IMR-90 (cell line): Measurements from ENCODE around the gene CARS2. TPM values are rescaled to one million over a fixed set of nuclear protein-coding genes. Genes with fewer than 3 reads are reported as not detected.

Source experiments
- ATAC-seq: fragments of 200-7000 bp; cut with Tn5 transposase; 2 replicates; pipeline ENCODE4 v1.9.1; 2020; ENCODE audit warnings: low read depth, mild to moderate bottlenecking, moderate library complexity
- BruUV-seq: library from RNA; stranded (reverse); fragments of 400-500 nt; replicated peaks from 2 replicates; lab custom pipeline; 2021; lab: Mats Ljungman, UMichigan
- CTCF ChIA-PET: fragments of 300-600 bp; formaldehyde crosslinking; extraction: SDS; loops from one replicate; lab custom pipeline; 2021; ENCODE audit warnings: antibody characterized with exemption; lab: Yijun Ruan, JAX
- POLR2A ChIA-PET: fragments of 300-600 bp; sonication (Branson Sonifier 250); formaldehyde crosslinking; loops from one replicate; lab custom pipeline; 2022; ENCODE audit warnings: antibody characterized with exemption; ENCODE audit not compliant: unreplicated experiment; lab: Charles Lee
- DNase-seq: peaks from one replicate; pipeline ENCODE4 v3.0.0; 2013
- H2AFZ ChIP-seq: replicated peaks from 2 replicates; pipeline ENCODE3; 2013; ENCODE audit warnings: low read length, mild to moderate bottlenecking; ENCODE audit not compliant: poor library complexity
- H2AK5ac ChIP-seq: 2 replicates; pipeline ENCODE4 v1.6.1; 2013; ENCODE audit warnings: low read depth, low read length, inconsistent platforms
- H2AK9ac ChIP-seq: replicated peaks from 2 replicates; pipeline ENCODE3; 2013; ENCODE audit warnings: mild to moderate bottlenecking, low read depth, low read length, moderate library complexity; ENCODE audit not compliant: poor library complexity
- H2BK120ac ChIP-seq: 2 replicates; pipeline ENCODE4 v1.6.1; 2013; ENCODE audit warnings: low read depth, low read length, inconsistent platforms
- H2BK15ac ChIP-seq: 3 replicates; pipeline ENCODE4 v1.6.1; 2013; ENCODE audit warnings: low read depth, low read length, inconsistent platforms
- H2BK20ac ChIP-seq: 2 replicates; pipeline ENCODE4 v1.6.1; 2013; ENCODE audit warnings: low read depth, mild to moderate bottlenecking, inconsistent platforms, low read length, moderate library complexity
- H2BK5ac ChIP-seq: 2 replicates; pipeline ENCODE4 v1.6.1; 2013; ENCODE audit warnings: mild to moderate bottlenecking, low read depth, low read length, inconsistent platforms; ENCODE audit not compliant: poor library complexity, severe bottlenecking
- H3K14ac ChIP-seq: replicated peaks from 2 replicates; pipeline ENCODE4 v1.6.1; 2013; ENCODE audit warnings: low read depth, low read length, inconsistent platforms
- H3K18ac ChIP-seq: 2 replicates; pipeline ENCODE4 v1.6.1; 2013; ENCODE audit warnings: low read depth, low read length, control low read depth
- H3K23ac ChIP-seq: 2 replicates; pipeline ENCODE4 v1.6.1; 2013; ENCODE audit warnings: low read depth, low read length, inconsistent platforms
- H3K27ac ChIP-seq: 2 replicates; pipeline ENCODE4 v1.5.1; 2013; ENCODE audit warnings: mild to moderate bottlenecking, control low read depth, low read length; ENCODE audit not compliant: insufficient read depth
- H3K27me3 ChIP-seq: 2 replicates; pipeline ENCODE4 v1.6.1; 2013; ENCODE audit warnings: low read length; ENCODE audit not compliant: control insufficient read depth, insufficient read depth
- H3K36me3 ChIP-seq: 2 replicates; pipeline ENCODE4 v1.6.1; 2013; ENCODE audit warnings: low read length, mixed read lengths; ENCODE audit not compliant: control insufficient read depth, insufficient read depth
- H3K4ac ChIP-seq: 2 replicates; pipeline ENCODE4 v1.6.1; 2013; ENCODE audit warnings: low read depth, low read length, inconsistent platforms
- H3K4me1 ChIP-seq: 2 replicates; pipeline ENCODE4 v1.6.1; 2013; ENCODE audit warnings: low read length, mixed read lengths; ENCODE audit not compliant: control insufficient read depth, insufficient read depth
- H3K4me2 ChIP-seq: 2 replicates; pipeline ENCODE4 v1.6.1; 2013; ENCODE audit warnings: low read depth, mild to moderate bottlenecking, control low read depth, low read length, moderate library complexity
- H3K4me3 ChIP-seq: 2 replicates; pipeline ENCODE4 v1.5.1; 2013; ENCODE audit warnings: low read depth, mild to moderate bottlenecking, control low read depth, low read length, moderate library complexity; ENCODE audit not compliant: insufficient read depth
- H3K56ac ChIP-seq: 2 replicates; pipeline ENCODE4 v1.6.1; 2013; ENCODE audit warnings: low read length, inconsistent platforms; ENCODE audit not compliant: insufficient read depth; ENCODE audit errors: extremely low read depth
- H3K79me1 ChIP-seq, 2 experiments: 2 replicates each; pipeline ENCODE4 v1.6.1; 2013; ENCODE audit warnings: low read length in 2 of 2, inconsistent platforms in 1 of 2, low read depth in 1 of 2
- H3K9ac ChIP-seq: 2 replicates; pipeline ENCODE4 v1.6.1; 2013; ENCODE audit warnings: low read depth, low read length, control low read depth
- H3K9me1 ChIP-seq: 2 replicates; pipeline ENCODE4 v1.6.1; 2013; ENCODE audit warnings: low read length, inconsistent platforms; ENCODE audit not compliant: insufficient read depth
- H3K9me3 ChIP-seq: 2 replicates; pipeline ENCODE4 v1.6.1; 2013; ENCODE audit warnings: low read length; ENCODE audit not compliant: control insufficient read depth, insufficient read depth
- H4K20me1 ChIP-seq: 2 replicates; pipeline ENCODE4 v1.6.1; 2013; ENCODE audit warnings: low read length, inconsistent platforms; ENCODE audit not compliant: insufficient read depth
- H4K5ac ChIP-seq: 2 replicates; pipeline ENCODE4 v1.6.1; 2013; ENCODE audit warnings: mild to moderate bottlenecking, low read depth, low read length, control low read depth
- H4K8ac ChIP-seq, 2 experiments: 2 replicates each; pipeline ENCODE4 v1.6.1; 2013; ENCODE audit warnings: low read depth in 2 of 2, low read length in 2 of 2, control low read depth in 1 of 2, inconsistent platforms in 1 of 2
- H4K91ac ChIP-seq: 2 replicates; pipeline ENCODE4 v1.6.1; 2013; ENCODE audit warnings: low read depth, low read length, inconsistent platforms; ENCODE audit not compliant: insufficient read depth
- BHLHE40 ChIP-seq: fragments of 150-350 bp; IDR thresholded peaks from 2 replicates; pipeline ENCODE4 v1.6.1; 2016; ENCODE audit warnings: mild to moderate bottlenecking, low read depth, low read length
- CEBPB ChIP-seq: IDR thresholded peaks from 2 replicates; pipeline ENCODE4 v1.6.1; 2012; ENCODE audit warnings: low read depth, low read length, improper control_type of control experiment
- CHD1 ChIP-seq: IDR thresholded peaks from 2 replicates; pipeline ENCODE4 v1.6.1; 2012; ENCODE audit warnings: low read depth, low read length, improper control_type of control experiment
- CTCF ChIP-seq: conservative IDR thresholded peaks from 2 replicates; pipeline ENCODE4 v1.5.1; 2012; ENCODE audit warnings: mild to moderate bottlenecking, low read depth, low read length, improper control_type of control experiment
- ELK1 ChIP-seq: fragments of 150-350 bp; IDR thresholded peaks from 2 replicates; pipeline ENCODE4 v1.6.1; 2016; ENCODE audit warnings: low read depth, mild to moderate bottlenecking, low read length, moderate library complexity, borderline replicate concordance
- FOS ChIP-seq: fragments of 150-350 bp; IDR thresholded peaks from 2 replicates; pipeline ENCODE4 v1.6.1; 2016; ENCODE audit warnings: low read depth, low read length
- POLR2A ChIP-seq: IDR thresholded peaks from 2 replicates; pipeline ENCODE4 v1.6.1; 2012; ENCODE audit warnings: mild to moderate bottlenecking, low read depth, low read length
- USF2 ChIP-seq: fragments of 150-350 bp; IDR thresholded peaks from 2 replicates; pipeline ENCODE4 v1.6.1; 2017; ENCODE audit warnings: mild to moderate bottlenecking, antibody characterized with exemption, low read length, low read depth
- WGBS, 2 experiments: methylation state at CpG; one replicate each; pipeline versions ENCODE4 v1.1.5 to v1.1.7; 2013; ENCODE audit warnings: missing lambda C conversion rate in 2 of 2; ENCODE audit not compliant: insufficient read length in 1 of 2; ENCODE audit errors: extremely low coverage in 2 of 2; 5-methylcytosine and 5-hydroxymethylcytosine counted together
- dilution Hi-C: fragments of 300-500 bp; cut with HindIII; formaldehyde crosslinking; loops from one replicate; pipeline ENCODE4 v1.14.3; 2018; ENCODE audit warnings: low sequenced_read_pairs; ENCODE audit not compliant: unreplicated experiment
- in situ Hi-C: fragments of 300-500 bp; cut with MboI; formaldehyde crosslinking; loops from 3 replicates; pipeline ENCODE4 v1.14.3; 2019; ENCODE audit warnings: low sequenced_read_pairs, inconsistent platforms, mixed read lengths
- intact Hi-C: fragments of 100-400 bp; cut with micrococcal nuclease; formaldehyde crosslinking; loops from 2 replicates; pipeline ENCODE4 v1.10.0; 2022
- polyA plus RNA-seq, 3 experiments: library from polyadenylated mRNA; depleted of rRNA; stranded (reverse); fragments of >200 nt; gene quantifications; 2 replicates each; pipeline ENCODE4 v1.2.3, GENCODE V29; 2012; ENCODE audit warnings: low replicate concordance in 1 of 3
- total RNA-seq: library from RNA; depleted of rRNA; stranded (reverse); fragments of >200 nt; gene quantifications from 2 replicates; pipeline ENCODE4 v1.2.3, GENCODE V29; 2012

CARS2 gene
- total and polyA plus RNA-seq, 2 of the 4 experiments (the other 2 are of a cell fraction) = 76.2 to 76.4 TPM

GRCh38 chr13:110651271-110651670, 54.6 kb downstream of the CARS2 start:
- Histone ChIP-seq H2BK20ac (no peak overlapping the region), H3K4me1 (no peaks in the 10 kb centered on the region), H4K5ac (no peak overlapping the region), H3K27me3 (no peaks in the 10 kb centered on the region), H3K14ac (no peak overlapping the region), H3K4me3 (no peak overlapping the region), H3K9me1 (peaks cover 2% of the 10 kb centered on the region; the same call in 1 of the 2 replicates), H2AFZ (no peak overlapping the region), H3K56ac (no peak overlapping the region), H3K23ac (no peak overlapping the region), H3K9ac (no peak overlapping the region), H2BK15ac (no peak overlapping the region), H3K79me1 (peaks cover 7 to 26% of the 10 kb centered on the region in 2 experiments; a peak in 3 of 4 replicates), H2BK5ac (no peak overlapping the region), H3K36me3 (peaks cover 27% of the 10 kb centered on the region), H4K8ac (no peak overlapping the region), H4K91ac (no peak overlapping the region), H2AK9ac (no peak overlapping the region), H3K27ac (no peak overlapping the region), H3K4ac (no peak overlapping the region), H3K9me3 (no peaks in the 10 kb centered on the region), H3K18ac (no peak overlapping the region), H2AK5ac (no peak overlapping the region), H4K20me1 (no peaks in the 10 kb centered on the region), H2BK120ac (no peak overlapping the region), H3K4me2 (no peak overlapping the region)
- dilution Hi-C loops (no loop called here), in situ Hi-C loops (no loop called here), intact Hi-C loops (no loop called here)
- POLR2A ChIA-PET = interaction anchor here (0.6 kb wide), 1 partner anchor 64 kb away, joined by 4 read pairs; no protein-coding TSS in a partner anchor
- 90% methylated on average over 4 of the region's 14 CpGs; no CpG with 5 or more reads in 1 of the 2 experiments for WGBS, 2 experiments
- TF ChIP-seq CHD1 (no peak), CTCF (no peak), USF2 (no peak), BHLHE40 (no peak), CEBPB (no peak), POLR2A (no peak), FOS (no peak), ELK1 (no peak)
- no peak for ATAC-seq
- no TSS peak for BruUV-seq
- CTCF ChIA-PET = interaction anchor here (0.6 kb wide), 1 partner anchor 21 kb away, joined by 3 read pairs; no protein-coding TSS in a partner anchor
- DNase-seq = no peak
